Hepatocyte (in vitro differentiated cells): ENCODE results near the gene RTN4RL1. TPM values are rescaled to one million over a fixed set of nuclear protein-coding genes. Genes with fewer than 3 reads are reported as not detected.

Source experiments
- DNase-seq: peaks from one replicate; pipeline ENCODE4 v3.0.0-alpha.2; 2016; ENCODE audit warnings: low spot score
- H2AFZ ChIP-seq: fragments of 200-600 bp; sonication (generic); 2 replicates; pipeline ENCODE4 v1.6.0; 2016; ENCODE audit warnings: antibody characterized with exemption, mild to moderate bottlenecking
- H3K27ac ChIP-seq: fragments of 200-600 bp; sonication (generic); 2 replicates; pipeline ENCODE4 v1.5.1; 2016; ENCODE audit warnings: mild to moderate bottlenecking
- H3K27me3 ChIP-seq: fragments of 200-600 bp; sonication (generic); 2 replicates; pipeline ENCODE4 v1.6.1; 2016
- H3K36me3 ChIP-seq: fragments of 200-600 bp; sonication (generic); replicated peaks from 2 replicates; pipeline ENCODE4 v1.5.1; 2016; ENCODE audit warnings: low read depth; ENCODE audit not compliant: insufficient read depth
- H3K4me1 ChIP-seq: fragments of 200-600 bp; sonication (generic); 2 replicates; pipeline ENCODE4 v1.5.1; 2016; ENCODE audit warnings: mild to moderate bottlenecking, moderate library complexity; ENCODE audit not compliant: insufficient read depth
- H3K4me2 ChIP-seq: fragments of 200-600 bp; sonication (generic); 2 replicates; pipeline ENCODE4 v1.6.0; 2016
- H3K4me3 ChIP-seq: fragments of 200-600 bp; sonication (generic); 2 replicates; pipeline ENCODE4 v1.5.1; 2016; ENCODE audit warnings: mild to moderate bottlenecking
- H3K79me2 ChIP-seq: fragments of 200-600 bp; sonication (generic); 2 replicates; pipeline ENCODE4 v1.6.0; 2017; ENCODE audit warnings: mild to moderate bottlenecking
- H3K9me2 ChIP-seq: fragments of 200-600 bp; sonication (generic); replicated peaks from 2 replicates; pipeline ENCODE4 v1.6.0; 2017; ENCODE audit warnings: mild to moderate bottlenecking; ENCODE audit not compliant: insufficient read depth
- H3K9me3 ChIP-seq: fragments of 200-600 bp; sonication (generic); 2 replicates; pipeline ENCODE4 v1.5.1; 2016; ENCODE audit warnings: low read depth, mild to moderate bottlenecking
- H4K20me1 ChIP-seq: fragments of 200-600 bp; sonication (generic); 2 replicates; pipeline ENCODE4 v1.6.0; 2016; ENCODE audit warnings: mild to moderate bottlenecking; ENCODE audit not compliant: insufficient read depth, poor library complexity, severe bottlenecking
- EZH2 ChIP-seq: fragments of 200-600 bp; sonication (generic); IDR thresholded peaks from 2 replicates; pipeline ENCODE4 v1.6.1; 2016; ENCODE audit warnings: antibody characterized with exemption, mild to moderate bottlenecking, borderline replicate concordance
- EZH2phosphoT487 ChIP-seq: fragments of 200-600 bp; sonication (generic); IDR thresholded peaks from one replicate; pipeline ENCODE4 v1.6.1; 2018; ENCODE audit warnings: antibody characterized with exemption, mild to moderate bottlenecking, low read depth, moderate library complexity; ENCODE audit not compliant: unreplicated experiment, severe bottlenecking
- WGBS: methylation state at CpG from one replicate; pipeline ENCODE4 v1.1.6; 2016; ENCODE audit warnings: low lambda C conversion rate; ENCODE audit errors: missing lambda C conversion rate; 5-methylcytosine and 5-hydroxymethylcytosine counted together
- polyA plus RNA-seq: library from polyadenylated mRNA; unstranded; fragments of >200 nt; fragmentation: Nextera tagmentation; extraction: Ambion mirVana; gene quantifications from 2 replicates; pipeline ENCODE4 v1.2.1, GENCODE V29; 2016
- total RNA-seq: library from RNA; depleted of rRNA; stranded (reverse); fragments of >200 nt; gene quantifications from 2 replicates; pipeline ENCODE4 v1.2.3, GENCODE V29; 2014
- TF ChIP-seq, protein P1 (sequence below): fragments of 200-600 bp; sonication (generic); IDR thresholded peaks from 2 replicates; pipeline ENCODE4 v1.5.1; 2016; ENCODE audit warnings: antibody characterized with exemption, mild to moderate bottlenecking; ENCODE audit not compliant: poor library complexity

The RTN4RL1 gene
- total and polyA plus RNA-seq, 2 experiments from 2014 or later, result 0.53 to 1.4 TPM

GRCh38 chr17:1946021-1946932 is 78.9 kb downstream of the RTN4RL1 start:
- Histone ChIP-seq H3K27me3 (no peaks in the 10 kb centered on the region), H3K36me3 (no peaks in the 10 kb centered on the region), H4K20me1 (no peaks in the 10 kb centered on the region), H3K79me2 (no peaks in the 10 kb centered on the region), H3K4me2 (no peak overlapping the region), H2AFZ (no peak overlapping the region), H3K9me2 (no peaks in the 10 kb centered on the region), H3K4me3 (no peak overlapping the region), H3K27ac (no peak overlapping the region), H3K9me3 (no peaks in the 10 kb centered on the region), H3K4me1 (peaks cover 16% of the 10 kb centered on the region)
- TF ChIP-seq EZH2phosphoT487 (no peak), EZH2 (no peak)
- TF ChIP-seq, protein P1, sequence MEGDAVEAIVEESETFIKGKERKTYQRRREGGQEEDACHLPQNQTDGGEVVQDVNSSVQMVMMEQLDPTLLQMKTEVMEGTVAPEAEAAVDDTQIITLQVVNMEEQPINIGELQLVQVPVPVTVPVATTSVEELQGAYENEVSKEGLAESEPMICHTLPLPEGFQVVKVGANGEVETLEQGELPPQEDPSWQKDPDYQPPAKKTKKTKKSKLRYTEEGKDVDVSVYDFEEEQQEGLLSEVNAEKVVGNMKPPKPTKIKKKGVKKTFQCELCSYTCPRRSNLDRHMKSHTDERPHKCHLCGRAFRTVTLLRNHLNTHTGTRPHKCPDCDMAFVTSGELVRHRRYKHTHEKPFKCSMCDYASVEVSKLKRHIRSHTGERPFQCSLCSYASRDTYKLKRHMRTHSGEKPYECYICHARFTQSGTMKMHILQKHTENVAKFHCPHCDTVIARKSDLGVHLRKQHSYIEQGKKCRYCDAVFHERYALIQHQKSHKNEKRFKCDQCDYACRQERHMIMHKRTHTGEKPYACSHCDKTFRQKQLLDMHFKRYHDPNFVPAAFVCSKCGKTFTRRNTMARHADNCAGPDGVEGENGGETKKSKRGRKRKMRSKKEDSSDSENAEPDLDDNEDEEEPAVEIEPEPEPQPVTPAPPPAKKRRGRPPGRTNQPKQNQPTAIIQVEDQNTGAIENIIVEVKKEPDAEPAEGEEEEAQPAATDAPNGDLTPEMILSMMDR, result no peak
- DNase-seq, result no peak
- WGBS, result 90% methylated on average over 19 of the region's 20 CpGs

- WGBS, result 93% methylated on average over 12 of the region's 12 CpGs
- H3K9me3 ChIP-seq, result no peaks in the 10 kb centered on the region
Observed at GRCh38 chr17:1945621-1946020, 79.5 kb downstream of the RTN4RL1 start.

DNA sequence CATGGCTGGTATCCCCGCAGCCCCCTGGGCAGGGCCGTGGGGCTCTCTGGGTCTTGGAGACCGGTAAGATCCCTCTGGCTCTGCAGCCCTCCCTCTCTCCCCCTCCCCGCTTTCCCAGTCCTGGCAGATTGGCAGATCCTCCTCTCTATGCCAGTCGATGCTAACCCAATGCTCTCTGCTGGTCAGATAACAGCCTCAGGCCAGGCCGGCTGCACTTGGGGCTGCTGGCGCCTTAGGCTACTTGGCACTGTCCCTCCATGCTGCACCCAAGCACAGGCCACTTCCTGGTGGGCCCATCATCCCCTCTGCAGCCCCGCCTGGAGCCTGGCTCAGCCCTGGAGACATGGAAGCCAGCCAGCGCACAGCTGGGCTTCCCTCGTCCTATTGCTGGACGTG is 81.7 kb downstream of the RTN4RL1 start:
- no peaks in the 10 kb centered on the region for H3K79me2 ChIP-seq
- H3K4me3 ChIP-seq, result no peak overlapping the region
- 87% methylated on average over 11 of the region's 11 CpGs for WGBS
- no peak overlapping the region for H3K4me2 ChIP-seq
- TF ChIP-seq, protein P1, result no peak
- TF ChIP-seq EZH2phosphoT487 (no peak), EZH2 (no peak)
- no peaks in the 10 kb centered on the region for H3K36me3 ChIP-seq
- no peak for DNase-seq
- H2AFZ ChIP-seq, result no peak overlapping the region
- H3K4me1 ChIP-seq, result peaks cover 25% of the 10 kb centered on the region
- no peak overlapping the region for H3K27ac ChIP-seq
- no peaks in the 10 kb centered on the region for H3K9me2 ChIP-seq
- no peaks in the 10 kb centered on the region for H3K9me3 ChIP-seq
- H4K20me1 ChIP-seq, result no peaks in the 10 kb centered on the region
- H3K27me3 ChIP-seq, result no peaks in the 10 kb centered on the region

More at GRCh38 chr17:1945621-1946020, 79.5 kb downstream of the RTN4RL1 start:
- no peak overlapping the region for H3K4me2 ChIP-seq
- H4K20me1 ChIP-seq, result no peaks in the 10 kb centered on the region
- H3K4me1 ChIP-seq, result peaks cover 21% of the 10 kb centered on the region
- TF ChIP-seq, protein P1, result no peak
- no peak for TF ChIP-seq EZH2
- TF ChIP-seq EZH2phosphoT487, result no peak
- no peak for DNase-seq
- H3K36me3 ChIP-seq, result no peaks in the 10 kb centered on the region
- H3K4me3 ChIP-seq, result no peak overlapping the region
- no peaks in the 10 kb centered on the region for H3K9me2 ChIP-seq
- no peak overlapping the region for H3K27ac ChIP-seq
- H3K79me2 ChIP-seq, result no peaks in the 10 kb centered on the region
- no peaks in the 10 kb centered on the region for H3K27me3 ChIP-seq
- H2AFZ ChIP-seq, result no peak overlapping the region
